GM12891 (cell line): Measurements from ENCODE around the gene MEOX1.

Experiments
- POLR2A ChIP-seq: IDR thresholded peaks from 2 replicates; pipeline ENCODE4 v1.6.1; 2011; ENCODE audit warnings: low read depth, low read length, control low read depth
- POLR2AphosphoS5 ChIP-seq: IDR thresholded peaks from 2 replicates; pipeline ENCODE4 v1.6.1; 2011; ENCODE audit warnings: low read depth, low read length, control low read depth
- SPI1 ChIP-seq: IDR thresholded peaks from 2 replicates; pipeline ENCODE4 v1.6.1; 2011; ENCODE audit warnings: low read depth, low read length, control low read depth
- TAF1 ChIP-seq: IDR thresholded peaks from 2 replicates; pipeline ENCODE4 v1.6.1; 2011; ENCODE audit warnings: low read depth, low read length, control low read depth

DNA sequence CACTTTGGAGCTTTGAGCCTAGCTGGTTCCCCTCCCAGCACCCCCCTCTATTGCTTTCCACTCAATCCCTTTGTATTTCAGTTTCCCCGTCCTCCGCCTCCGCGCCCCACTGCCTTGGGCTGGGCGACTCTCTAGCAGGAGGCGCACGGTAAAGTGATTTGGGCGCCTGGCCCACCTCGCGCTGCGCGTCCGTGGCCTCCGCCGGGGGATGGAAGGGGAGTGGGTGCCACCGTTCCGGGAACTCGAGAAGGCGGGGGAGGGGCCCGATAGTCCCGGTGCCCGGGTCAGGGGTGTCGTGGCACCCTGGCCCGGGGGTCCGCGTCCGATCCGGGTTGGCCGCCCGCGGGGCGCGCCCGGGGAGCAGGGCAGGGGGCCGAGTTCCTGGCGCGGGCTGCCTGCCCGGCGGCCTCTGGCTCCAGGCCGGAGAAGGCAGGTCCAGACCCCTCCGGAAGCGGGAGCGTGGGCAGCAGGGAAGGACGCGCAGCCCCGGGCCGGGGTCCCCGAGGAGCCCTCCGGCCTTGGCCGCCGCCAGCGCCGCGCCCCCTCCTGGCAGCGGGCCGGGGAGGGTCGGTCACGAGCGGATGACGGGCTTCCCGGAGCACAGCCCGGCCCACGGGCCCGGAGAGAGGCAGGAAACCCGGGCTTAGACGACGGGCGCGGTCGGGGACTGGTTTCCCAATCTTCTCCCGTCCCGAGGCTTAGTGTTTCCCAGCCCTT lies 15.8 kb downstream of the MEOX1 start:
- TF ChIP-seq POLR2A (no peak), TAF1 (no peak), POLR2AphosphoS5 (no peak), SPI1 (no peak)
